Gastroesophageal sphincter (tissue), 3 donors: Measurements from ENCODE around the gene CEP68.

Experiments
- CTCF ChIP-seq, 4 experiments: fragments of 200-600 bp in 2 of 4; fragments of 450-650 bp in 2 of 4; sonication (generic) in 1 of 4; IDR thresholded peaks; one replicate each; pipeline ENCODE4 v1.5.1; 2017 to 2019; ENCODE audit warnings: antibody characterized with exemption in 4 of 4, mild to moderate bottlenecking in 2 of 4, moderate library complexity in 2 of 4
- EP300 ChIP-seq: sonication (generic); formaldehyde crosslinking; IDR thresholded peaks from one replicate; pipeline ENCODE4 v1.6.1; 2017; ENCODE audit warnings: antibody characterized with exemption, mild to moderate bottlenecking
- POLR2A ChIP-seq, 2 donors: fragments of 450-650 bp; IDR thresholded peaks; one replicate each; pipeline ENCODE4 v1.6.1; 2017; ENCODE audit warnings: antibody characterized with exemption in 2 of 2, mild to moderate bottlenecking in 2 of 2, moderate library complexity in 1 of 2
- POLR2AphosphoS5 ChIP-seq: sonication (generic); formaldehyde crosslinking; IDR thresholded peaks from one replicate; pipeline ENCODE4 v1.6.1; 2017; ENCODE audit warnings: antibody characterized with exemption

DNA sequence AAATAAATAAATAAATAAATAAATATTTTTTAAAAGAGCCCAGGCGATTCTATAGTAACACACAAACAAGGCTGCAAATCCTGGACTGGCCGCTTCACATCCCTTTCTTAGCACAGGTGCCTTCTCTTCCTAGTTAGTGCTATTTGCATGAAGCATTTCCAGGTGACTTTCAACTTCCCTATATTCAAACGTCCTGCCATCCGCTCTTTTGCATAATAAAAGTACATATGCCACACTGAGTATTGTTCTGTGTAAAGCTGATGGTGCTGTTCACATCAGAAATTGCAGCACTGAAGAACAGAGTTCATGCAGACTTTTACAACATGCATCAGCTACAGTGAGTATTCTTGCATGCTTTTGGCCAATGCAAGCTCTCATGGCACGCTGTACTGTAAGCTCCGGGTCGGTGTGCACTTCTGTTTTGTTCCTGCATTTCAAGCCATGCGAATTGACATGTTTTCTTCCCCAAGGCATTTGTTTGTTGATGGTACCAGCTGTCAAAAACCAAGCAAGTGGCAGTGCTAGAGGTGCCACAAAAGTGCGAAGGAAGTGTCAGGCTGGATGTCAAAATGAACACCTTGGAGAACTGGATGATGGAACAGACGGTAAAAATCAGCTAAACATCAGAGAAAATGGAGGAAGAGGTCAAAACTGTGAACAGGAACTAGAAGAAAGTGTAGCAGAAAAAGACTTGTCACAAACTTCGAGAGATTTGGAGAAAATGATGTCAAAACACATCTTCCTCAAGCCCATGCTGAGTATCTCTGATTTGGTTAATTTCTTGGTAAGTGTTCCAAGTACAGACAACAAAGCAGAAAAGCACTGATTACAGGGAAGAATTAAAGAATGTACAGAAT is 25.5 kb upstream of the CEP68 start:
- no peak for TF ChIP-seq CTCF (IDR thresholded peaks at IDR 0.05)
- TF ChIP-seq POLR2A (IDR thresholded peaks at IDR 0.05), result no peak
- TF ChIP-seq POLR2AphosphoS5, result no peak
- TF ChIP-seq EP300, result no peak
